PC-9 (cell line): Measurements from ENCODE around the gene CHST3. TPM values are rescaled to one million over a fixed set of nuclear protein-coding genes. Genes with fewer than 3 reads are reported as not detected.

Experiments
- BruUV-seq: library from RNA; stranded (reverse); fragments of 400-500 nt; replicated peaks from 2 replicates; lab custom pipeline; 2021; lab: Mats Ljungman, UMichigan
- CTCF ChIA-PET: fragments of 300-600 bp; sonication (Branson Sonifier 250); formaldehyde crosslinking; loops from one replicate; lab custom pipeline; 2022; ENCODE audit warnings: antibody characterized with exemption; lab: Charles Lee
- POLR2A ChIA-PET: fragments of 300-600 bp; sonication (Branson Sonifier 250); formaldehyde crosslinking; loops from one replicate; lab custom pipeline; 2022; ENCODE audit warnings: antibody characterized with exemption; ENCODE audit not compliant: unreplicated experiment; lab: Charles Lee
- DNase-seq, 2 experiments: peaks; one replicate each; pipeline versions ENCODE4 v3.0.0 to v3.0.0-alpha.2; 2015 to 2022; ENCODE audit warnings: mixed read lengths in 1 of 2
- H2AFZ ChIP-seq: fragments of 200-600 bp; sonication (generic); 2 replicates; pipeline ENCODE4 v1.8.1; 2017; ENCODE audit warnings: antibody characterized with exemption
- H3F3A ChIP-seq: fragments of 200-600 bp; sonication (generic); 2 replicates; pipeline ENCODE4 v1.8.1; 2017; ENCODE audit warnings: antibody characterized with exemption, mild to moderate bottlenecking, low read depth; ENCODE audit not compliant: insufficient read depth
- H3K27ac ChIP-seq: fragments of 200-600 bp; sonication (generic); 2 replicates; pipeline ENCODE4 v1.6.1; 2016; ENCODE audit warnings: mixed run types
- H3K27me3 ChIP-seq: fragments of 200-600 bp; sonication (generic); 2 replicates; pipeline ENCODE4 v1.6.1; 2016; ENCODE audit warnings: low read depth, mixed run types; ENCODE audit not compliant: insufficient read depth
- H3K36me3 ChIP-seq: fragments of 200-600 bp; sonication (generic); 2 replicates; pipeline ENCODE4 v1.6.1; 2016; ENCODE audit warnings: low read depth, mixed run types
- H3K4me1 ChIP-seq: fragments of 200-600 bp; sonication (generic); replicated peaks from 2 replicates; pipeline ENCODE4 v1.6.1; 2016; ENCODE audit warnings: mixed run types; ENCODE audit not compliant: insufficient read depth
- H3K4me2 ChIP-seq: fragments of 200-600 bp; sonication (generic); 2 replicates; pipeline ENCODE4 v1.6.1; 2017; ENCODE audit warnings: mixed run types
- H3K4me3 ChIP-seq: fragments of 200-600 bp; sonication (generic); 2 replicates; pipeline ENCODE4 v1.6.1; 2016; ENCODE audit warnings: mixed run types
- H3K79me2 ChIP-seq: fragments of 200-600 bp; sonication (generic); 2 replicates; pipeline ENCODE4 v1.6.1; 2017; ENCODE audit warnings: low read depth, mixed run types
- H3K9me2 ChIP-seq: fragments of 200-600 bp; sonication (generic); 2 replicates; pipeline ENCODE4 v1.8.1; 2017; ENCODE audit warnings: mild to moderate bottlenecking; ENCODE audit not compliant: insufficient read depth
- H3K9me3 ChIP-seq: fragments of 200-600 bp; sonication (generic); 2 replicates; pipeline ENCODE4 v1.8.1; 2016; ENCODE audit warnings: low read depth; ENCODE audit not compliant: insufficient read depth
- H4K20me1 ChIP-seq: fragments of 200-600 bp; sonication (generic); 2 replicates; pipeline ENCODE4 v1.8.1; 2017; ENCODE audit not compliant: insufficient read depth
- CTCF ChIP-seq: fragments of 200-600 bp; sonication (generic); conservative IDR thresholded peaks from 2 replicates; pipeline ENCODE4 v1.6.1; 2017; ENCODE audit warnings: mixed run types, antibody characterized with exemption, mild to moderate bottlenecking, moderate library complexity
- EZH2 ChIP-seq: fragments of 200-600 bp; sonication (generic); IDR thresholded peaks from 2 replicates; pipeline ENCODE4 v1.8.0; 2017; ENCODE audit warnings: antibody characterized with exemption, low read depth
- intact Hi-C: fragments of 100-400 bp; cut with micrococcal nuclease; formaldehyde crosslinking; loops from one replicate; pipeline ENCODE4 v1.10.0; 2022; ENCODE audit not compliant: unreplicated experiment
- total RNA-seq: library from RNA; stranded (reverse); gene quantifications from 2 replicates; pipeline ENCODE4 v1.2.3, GENCODE V29; 2021

Gene CHST3
- total RNA-seq, 1 experiment from 2014 or later, result 23.3 TPM

DNA sequence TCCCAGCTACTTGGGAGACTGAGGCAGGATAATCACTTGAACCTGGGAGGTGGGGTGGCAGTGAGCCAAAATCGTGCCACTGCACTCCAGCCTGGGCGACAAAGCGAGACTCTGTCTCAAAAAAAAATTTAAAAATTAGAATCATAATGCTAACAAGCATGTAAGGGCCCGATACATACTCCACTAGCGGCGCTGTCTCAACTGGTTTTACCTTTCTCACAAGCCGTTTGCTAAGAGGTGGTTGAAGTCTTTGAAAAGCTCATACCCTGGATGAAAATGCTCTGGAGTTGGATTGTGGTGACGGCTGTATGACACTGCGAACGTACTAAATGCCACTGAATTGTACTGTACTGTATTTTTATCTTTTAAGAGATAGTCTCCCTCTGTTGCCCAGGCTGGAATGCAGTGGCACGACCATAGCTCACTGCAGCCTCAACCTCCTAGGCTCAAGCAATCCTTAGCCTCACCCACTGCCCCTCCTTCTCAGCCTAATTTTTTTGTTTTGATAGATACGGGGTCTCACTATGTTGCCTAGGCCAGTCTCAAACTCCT lies 94.2 kb downstream of the CHST3 start:
- BruUV-seq, result no TSS peak
- H3K27me3 ChIP-seq, result no peaks in the 10 kb centered on the region
- no peak overlapping the region for H3K27ac ChIP-seq
- intact Hi-C loops, result no loop called here
- H4K20me1 ChIP-seq, result no peaks in the 10 kb centered on the region
- H3K79me2 ChIP-seq, result no peaks in the 10 kb centered on the region
- H3K4me2 ChIP-seq, result no peak overlapping the region
- ChIA-PET POLR2A (no interaction called here), CTCF (no interaction called here)
- no peak overlapping the region for H2AFZ ChIP-seq
- 0 out of 2 replicates have a peak, but pooled peaks cover 2% of the 10 kb centered on the region for H3K4me1 ChIP-seq
- H3K4me3 ChIP-seq, result no peak overlapping the region
- H3K9me3 ChIP-seq, result no peaks in the 10 kb centered on the region
- no peaks in the 10 kb centered on the region for H3K36me3 ChIP-seq
- H3K9me2 ChIP-seq, result no peaks in the 10 kb centered on the region
- no peak for DNase-seq
- no peaks in the 10 kb centered on the region for H3F3A ChIP-seq
- no peak for TF ChIP-seq CTCF
- no peak for TF ChIP-seq EZH2

- Histone ChIP-seq H3K79me2 (no peaks in the 10 kb centered on the region), H3K27me3 (no peaks in the 10 kb centered on the region), H3K4me3 (no peak overlapping the region), H3K4me2 (no peak overlapping the region), H3K9me3 (no peaks in the 10 kb centered on the region), H3K4me1 (peaks cover 10% of the 10 kb centered on the region), H3F3A (no peaks in the 10 kb centered on the region), H3K36me3 (no peaks in the 10 kb centered on the region), H3K9me2 (no peaks in the 10 kb centered on the region), H3K27ac (no peak overlapping the region), H2AFZ (no peak overlapping the region), H4K20me1 (no peaks in the 10 kb centered on the region)
- TF ChIP-seq CTCF (no peak), EZH2 (no peak)
- BruUV-seq, result no TSS peak
- intact Hi-C loops, result no loop called here
- POLR2A ChIA-PET, result no interaction called here
- no peak for DNase-seq
- CTCF ChIA-PET, result interaction anchor here (0.5 kb wide), 1 partner anchor 32 kb away, joined by 3 read pairs; no protein-coding TSS in a partner anchor
Measured at GRCh38 chr10:72058989-72059842, 95.0 kb downstream of the CHST3 start.

DNA sequence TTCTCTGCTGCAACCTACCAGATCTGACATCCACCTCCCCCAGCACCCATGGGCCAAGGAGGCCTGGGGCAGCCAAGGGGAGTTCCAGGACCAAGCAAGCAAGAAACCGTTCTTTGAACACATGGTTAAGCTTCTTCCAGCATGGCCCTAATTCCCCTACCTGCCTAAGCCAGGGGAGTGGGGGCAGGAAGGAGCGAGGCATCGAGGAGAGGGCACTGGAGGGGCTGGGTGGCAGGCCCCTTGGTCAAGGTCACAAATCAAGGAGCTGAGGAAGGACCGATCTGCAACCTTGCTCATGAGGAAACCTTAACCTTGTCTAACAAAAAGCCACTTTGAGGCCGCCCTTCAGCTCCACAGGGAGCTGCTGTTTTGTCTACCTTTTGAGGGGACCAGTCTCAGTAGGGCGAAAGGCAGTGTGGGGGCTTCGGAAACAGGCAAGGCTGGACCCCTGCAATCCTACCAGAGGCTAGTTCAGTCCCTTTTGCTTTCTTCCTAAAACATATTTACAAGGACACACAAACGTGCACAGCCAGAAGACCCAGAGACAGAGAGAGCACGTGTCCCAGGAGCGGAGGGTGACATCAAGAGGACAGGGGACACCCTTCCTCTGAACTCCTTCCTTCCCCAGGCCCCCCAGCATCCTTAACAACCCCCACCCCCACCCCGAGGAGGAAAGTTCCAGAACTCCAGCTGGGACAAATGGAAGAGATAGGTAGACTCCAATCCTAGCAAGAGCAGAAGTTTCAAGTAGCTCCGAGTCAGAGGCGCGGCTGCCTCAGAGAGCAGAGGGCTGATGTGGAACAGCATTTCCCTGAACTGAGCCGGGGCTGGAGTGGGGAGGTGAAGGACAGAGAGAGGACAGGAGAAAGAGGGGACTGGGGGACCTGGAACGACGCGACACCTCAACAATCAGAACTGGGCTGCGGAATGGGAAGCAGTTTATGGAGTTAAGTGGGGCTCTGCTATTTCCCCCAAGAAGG lies 95.9 kb downstream of the CHST3 start:
- no peaks in the 10 kb centered on the region for H3K79me2 ChIP-seq
- intact Hi-C loops, result no loop called here
- no peak overlapping the region for H2AFZ ChIP-seq
- H3K4me2 ChIP-seq, result no peak overlapping the region
- TF ChIP-seq EZH2 (no peak), CTCF (no peak)
- BruUV-seq, result no TSS peak
- DNase-seq, result no peak
- ChIA-PET CTCF (interaction anchor here (0.5 to 0.7 kb wide), 3 partner anchors 11 to 86 kb away, joined by 3 to 10 read pairs (median 3); no protein-coding TSS in a partner anchor), POLR2A (no interaction called here)
- H3K4me1 ChIP-seq, result peaks cover 10% of the 10 kb centered on the region
- no peaks in the 10 kb centered on the region for H3K9me2 ChIP-seq
- H3F3A ChIP-seq, result no peaks in the 10 kb centered on the region
- no peaks in the 10 kb centered on the region for H4K20me1 ChIP-seq
- H3K9me3 ChIP-seq, result no peaks in the 10 kb centered on the region
- H3K27me3 ChIP-seq, result no peaks in the 10 kb centered on the region
- no peak overlapping the region for H3K27ac ChIP-seq
- H3K4me3 ChIP-seq, result no peak overlapping the region
- no peaks in the 10 kb centered on the region for H3K36me3 ChIP-seq
